CD1c-positive myeloid dendritic cell (primary cell): Measurements from ENCODE around the gene FAIM.

Source experiments
- DNase-seq: peaks from one replicate; pipeline ENCODE4 v3.0.0-alpha.2; 2016; ENCODE audit errors: extremely low spot score

FAIM gene

DNA sequence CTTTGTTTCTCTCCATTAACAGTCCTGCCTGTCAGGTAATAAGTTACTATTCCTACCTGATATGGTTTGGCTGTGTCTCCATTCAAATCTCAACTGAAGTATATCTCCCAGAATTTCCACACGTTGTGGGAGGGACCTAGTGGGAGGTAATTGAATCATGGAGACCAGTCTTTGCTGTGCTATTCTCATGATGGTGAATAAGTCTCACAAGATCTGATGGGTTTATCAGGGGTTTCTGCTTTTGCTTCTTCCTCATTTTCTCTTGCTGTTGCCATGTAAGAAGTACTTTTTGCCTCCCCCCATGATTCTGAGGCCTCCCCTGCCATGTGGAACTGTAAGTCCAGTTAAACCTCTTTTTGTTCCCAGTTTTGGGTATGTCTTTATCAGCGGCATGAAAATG lies 6.9 kb upstream of the FAIM start:
- peak; percentile 67 for DNase-seq

DNA sequence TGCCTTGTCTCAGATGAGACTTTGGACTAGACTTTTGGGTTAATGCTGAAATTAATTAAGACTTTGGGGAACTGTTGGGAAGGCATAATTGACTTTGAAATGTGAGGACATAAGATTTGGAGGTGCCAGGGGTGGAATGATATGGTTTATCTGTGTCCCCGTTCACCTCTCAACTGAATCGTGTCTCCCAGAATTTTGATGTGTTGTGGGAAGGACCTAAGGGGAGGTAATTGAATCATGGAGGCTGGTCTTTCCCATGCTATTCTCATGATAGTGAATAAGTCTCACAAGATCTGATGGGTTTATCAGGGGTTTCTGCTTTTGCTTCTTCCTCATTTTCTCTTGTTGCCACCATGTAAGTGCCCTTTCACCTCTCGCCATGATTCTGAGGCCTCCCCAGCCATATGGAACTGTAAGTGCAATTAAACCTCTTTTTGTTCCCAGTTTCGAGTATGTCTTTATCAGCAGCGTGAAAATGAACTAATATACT lies 4.4 kb upstream of the FAIM start:
- DNase-seq: peak; percentile 24

DNA sequence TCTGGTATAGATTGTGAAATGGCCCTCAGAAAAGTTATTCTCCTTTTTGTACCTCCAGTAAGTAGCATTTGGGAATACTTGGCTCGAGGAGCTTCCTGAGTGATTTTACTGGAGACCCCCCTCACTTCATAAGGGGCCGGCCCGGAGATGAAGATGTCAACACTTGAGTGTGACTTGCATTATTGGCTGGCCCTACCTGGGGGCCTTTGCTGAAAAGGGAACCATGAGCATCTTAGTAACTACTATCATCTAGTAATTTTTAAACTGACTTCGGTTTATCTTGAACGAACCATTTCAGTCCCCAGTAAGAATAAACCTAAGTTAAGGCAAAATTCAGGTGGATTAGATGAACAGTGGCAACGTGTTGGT lies 1.3 kb downstream of the FAIM start:
- no peak for DNase-seq

- no peak for DNase-seq
Measured at GRCh38 chr3:138615462-138615861, 6.9 kb downstream of the FAIM start.

DNA sequence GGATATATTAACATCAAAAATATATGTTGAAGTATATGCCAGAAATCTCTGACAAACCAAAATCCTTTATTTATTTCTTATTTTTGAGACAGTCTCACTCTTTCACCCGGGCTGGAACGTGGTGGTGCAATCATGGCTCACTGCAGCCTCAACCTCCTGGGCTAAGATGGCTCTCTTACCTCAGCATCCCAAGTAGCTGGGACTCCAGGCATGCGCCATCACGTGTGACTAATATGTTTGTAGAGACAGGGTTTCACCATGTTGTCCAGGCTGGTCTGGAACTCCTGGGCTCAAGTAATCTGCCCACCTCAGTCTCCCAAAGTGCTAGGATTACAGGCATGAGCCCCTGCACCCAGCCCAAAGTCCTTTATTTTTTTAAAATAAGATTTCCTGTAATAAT lies 11.9 kb downstream of the FAIM start:
- DNase-seq: no peak

GRCh38 chr3:138624518-138624917 lies 15.9 kb downstream of the FAIM start:
- no peak for DNase-seq

DNA sequence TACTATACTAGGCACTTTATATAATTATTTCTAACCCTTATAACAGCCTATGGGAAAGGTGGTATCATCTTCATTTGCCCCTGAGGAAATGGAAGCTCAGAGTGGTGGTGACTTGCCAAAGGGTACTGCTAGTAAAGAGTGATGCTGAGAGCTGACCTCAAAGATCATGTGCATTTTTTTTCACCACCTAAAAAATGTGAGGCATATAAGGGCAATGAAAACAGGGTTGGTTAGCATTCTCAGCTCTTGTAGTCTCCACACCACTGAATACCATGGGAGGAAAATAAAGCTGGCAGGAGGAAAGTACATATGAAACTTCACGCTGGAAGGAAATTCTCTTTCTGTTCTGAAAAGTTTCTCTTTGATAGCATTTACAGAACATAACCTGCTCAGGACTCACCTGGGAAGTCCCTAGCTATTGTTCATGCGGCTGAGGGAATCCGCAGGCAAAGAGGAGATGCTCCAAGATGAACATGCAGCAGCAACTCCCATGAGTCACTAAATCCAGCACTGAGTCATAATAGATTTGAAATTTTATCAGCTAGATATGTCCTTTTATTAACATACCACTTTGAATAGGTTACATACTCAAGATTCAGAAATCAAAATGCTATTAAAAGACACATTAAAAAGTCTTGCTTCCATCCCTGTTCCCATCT lies 17.3 kb downstream of the FAIM start:
- DNase-seq: no peak

DNA sequence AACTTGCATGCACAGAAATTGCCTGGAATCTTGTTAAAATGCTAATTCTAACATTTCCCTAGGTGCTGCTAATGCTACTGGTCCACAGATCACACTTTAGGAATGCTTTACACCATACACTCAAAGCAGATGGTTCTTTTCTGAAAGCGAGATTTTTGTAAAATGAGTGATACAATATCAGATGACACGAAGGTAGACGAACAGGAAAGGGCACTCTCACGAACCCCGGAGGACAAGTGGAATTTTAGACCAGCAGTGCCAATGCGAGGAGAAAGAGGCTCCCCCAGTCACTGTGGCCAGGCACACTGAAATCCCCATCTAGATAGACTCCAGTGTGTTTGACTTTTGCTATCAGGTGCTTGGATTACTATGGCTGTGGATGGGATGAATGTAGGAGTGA lies 21.0 kb downstream of the FAIM start:
- no peak for DNase-seq

- no peak for DNase-seq
Measured at GRCh38 chr3:138638641-138639040, 30.1 kb downstream of the FAIM start.

- no peak for DNase-seq
Measured at GRCh38 chr3:138640537-138640936, 32.0 kb downstream of the FAIM start.

GRCh38 chr3:138642226-138642926 lies 33.8 kb downstream of the FAIM start:
- DNase-seq: no peak

DNA sequence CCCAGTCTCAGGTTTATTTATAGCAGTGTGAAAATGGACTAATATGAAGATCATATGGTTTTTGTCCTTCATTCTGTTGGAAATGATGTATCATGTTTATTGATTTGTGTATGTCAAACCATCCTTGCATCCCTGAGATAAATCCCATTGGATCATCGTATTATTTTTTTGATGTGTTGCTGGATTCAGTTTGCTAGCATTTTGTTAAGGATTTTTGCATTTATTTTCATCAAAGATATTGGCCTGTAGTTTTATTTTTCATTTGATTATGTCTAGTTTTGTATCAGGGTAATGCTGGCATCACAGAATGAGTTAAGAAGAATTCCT lies 34.3 kb downstream of the FAIM start:
- no peak for DNase-seq

- no peak for DNase-seq
Measured at GRCh38 chr3:138646008-138646407, 37.4 kb downstream of the FAIM start.

GRCh38 chr3:138646513-138646912 lies 37.9 kb downstream of the FAIM start:
- DNase-seq: no peak

DNA sequence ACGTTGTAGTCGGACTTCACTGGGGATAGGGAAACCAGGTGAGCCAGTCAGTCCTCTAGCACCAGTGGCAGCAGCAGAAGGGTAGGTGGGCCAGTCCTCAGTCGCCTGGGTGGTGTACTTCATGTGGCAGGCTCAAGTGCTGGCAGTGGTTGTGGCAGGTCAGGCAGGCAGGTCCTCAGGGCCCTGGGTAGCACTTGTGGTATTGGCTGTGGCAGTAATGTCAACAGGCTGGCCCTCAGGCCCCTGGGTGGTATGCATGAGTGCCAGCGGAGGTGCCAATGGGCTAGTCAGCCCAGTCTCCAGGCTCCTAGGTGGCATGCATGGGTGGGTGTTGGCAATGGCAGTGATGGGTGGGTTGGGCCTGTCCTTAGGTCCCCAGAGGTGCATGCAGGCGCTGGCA lies 40.6 kb downstream of the FAIM start:
- DNase-seq: no peak

GRCh38 chr3:138653567-138653966 lies 45.0 kb downstream of the FAIM start:
- no peak for DNase-seq

GRCh38 chr3:138657508-138657907 lies 48.9 kb downstream of the FAIM start:
- DNase-seq: no peak

GRCh38 chr3:138668107-138668506 lies 59.5 kb downstream of the FAIM start:
- DNase-seq: no peak

DNA sequence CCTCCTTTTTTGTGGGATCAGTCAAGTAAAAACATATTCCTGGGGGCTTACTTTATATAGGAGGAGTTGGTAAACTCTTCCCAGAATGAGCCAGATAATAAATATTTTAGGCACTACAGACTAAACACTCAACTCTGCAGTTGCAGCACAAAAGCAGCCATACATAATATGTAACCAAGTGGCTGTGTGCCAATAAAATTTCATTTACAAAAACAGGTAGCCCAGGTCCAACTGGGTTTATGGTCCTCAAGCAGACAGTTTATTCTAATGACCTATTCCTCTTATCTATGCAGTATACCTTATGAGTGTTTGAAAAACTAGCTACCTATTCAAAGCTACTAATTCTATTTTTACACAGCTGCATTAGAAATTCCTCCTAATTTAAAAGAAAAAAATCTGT lies 61.8 kb downstream of the FAIM start:
- DNase-seq: no peak

DNA sequence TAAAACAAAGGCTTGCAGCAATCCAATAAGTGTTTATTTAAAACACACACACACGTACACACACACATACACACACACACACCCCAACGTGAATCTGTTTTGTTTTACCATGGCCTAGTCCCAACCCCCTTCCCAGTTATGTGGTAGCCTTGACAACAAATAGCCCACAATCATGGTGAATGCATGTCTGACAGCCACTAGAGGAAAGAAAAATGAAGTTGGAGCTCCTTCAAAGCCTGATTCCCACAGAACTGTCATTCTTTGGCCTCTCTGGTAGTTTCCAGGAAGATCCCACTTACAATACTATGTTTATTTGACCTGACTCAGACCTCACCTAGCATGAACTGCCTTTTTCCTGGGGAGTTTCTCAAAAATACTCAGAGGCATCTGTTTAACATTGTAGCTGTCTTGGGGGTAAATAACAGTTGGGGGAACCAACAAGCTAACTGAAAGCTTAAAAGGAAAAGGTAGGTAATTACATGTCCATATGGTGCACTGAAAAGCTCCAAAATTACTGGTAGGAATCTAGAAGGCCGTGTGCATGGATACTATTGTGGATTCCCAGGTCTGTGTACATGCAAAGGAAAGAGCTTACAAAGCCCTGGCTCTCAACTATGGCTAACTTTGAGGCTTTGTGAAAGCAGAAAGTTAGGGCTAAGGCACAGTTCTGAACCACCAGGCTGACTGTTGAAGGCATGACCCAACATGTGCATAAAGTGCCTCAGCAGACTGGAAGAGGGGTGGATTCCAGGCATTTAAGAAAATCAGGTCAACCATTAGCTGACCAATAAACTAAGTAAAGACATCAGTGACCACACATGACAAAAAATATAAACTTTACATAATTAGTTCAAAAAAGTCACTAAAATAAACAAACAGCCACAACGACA lies 65.3 kb downstream of the FAIM start:
- no peak for DNase-seq

GRCh38 chr3:138675393-138675792 lies 66.8 kb downstream of the FAIM start:
- DNase-seq: no peak

DNA sequence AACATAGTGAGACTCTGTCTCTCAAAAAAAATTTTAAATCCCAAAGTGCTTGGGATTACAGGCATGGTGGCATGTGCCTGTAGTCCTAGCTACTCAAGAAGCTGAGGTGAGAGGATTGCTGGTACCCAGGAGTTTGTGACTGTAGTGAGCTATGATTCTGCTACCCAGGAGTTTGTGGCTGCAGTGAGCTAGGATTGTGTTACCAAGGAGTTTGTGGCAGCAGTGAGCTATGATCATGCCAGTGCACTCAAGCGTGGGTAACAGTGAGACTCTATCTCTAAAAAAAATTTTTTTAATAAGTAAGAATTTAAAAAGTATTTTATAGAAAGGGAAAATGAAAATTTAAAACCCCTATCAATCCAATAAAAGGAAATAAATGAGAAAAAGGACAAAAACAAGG lies 69.5 kb downstream of the FAIM start:
- DNase-seq: no peak

- DNase-seq: no peak
Measured at GRCh38 chr3:138678874-138679392, 70.4 kb downstream of the FAIM start.
